ENCODE measurements around the gene HEATR5A. TPM values are rescaled to one million over a fixed set of nuclear protein-coding genes. Genes with fewer than 3 reads are reported as not detected.

The HEATR5A gene
- total and polyA plus RNA-seq, 2 experiments from 2014 or later: 25.8 to 32.5 TPM

DNA sequence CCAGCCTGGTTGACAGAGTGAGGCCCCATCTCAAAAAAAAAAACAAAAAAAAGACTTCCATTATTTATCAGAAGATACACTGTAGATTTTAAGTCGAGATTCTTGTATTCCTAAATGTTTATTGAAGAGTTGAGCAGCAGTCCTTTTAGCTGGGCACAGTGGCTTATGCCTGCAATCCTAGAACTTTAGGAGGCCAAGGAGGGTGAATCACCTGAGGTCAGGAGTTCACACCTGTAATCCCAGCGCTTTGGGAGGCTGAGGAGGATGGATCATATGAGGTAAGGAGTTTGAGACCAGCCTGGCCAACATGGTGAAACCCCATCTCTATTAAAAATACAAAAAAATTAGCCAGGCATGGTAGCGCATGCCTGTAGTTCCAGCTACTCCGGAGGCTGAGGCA, 57.6 kb downstream of the HEATR5A start:
- Histone ChIP-seq H3K9me2 (ENCODE audit: insufficient read depth) (no peaks in the 10 kb centered on the region), H2AFZ (no peak overlapping the region), H3K4me1 (ENCODE audit: insufficient read depth) (no peaks in the 10 kb centered on the region), H3K27me3 (ENCODE audit: insufficient read depth) (no peaks in the 10 kb centered on the region), H4K20me1 (replicated peaks; ENCODE audit: insufficient read depth) (no peaks in the 10 kb centered on the region; the same call in 1 of the 2 replicates), H3K79me2 (replicated peaks; ENCODE audit: insufficient read depth) (no peaks in the 10 kb centered on the region), H3K4me2 (no peak overlapping the region), H3K27ac (ENCODE audit: low read depth) (no peak overlapping the region), H3K4me3 (no peak overlapping the region), H3F3A (replicated peaks; ENCODE audit: low read depth) (no peaks in the 10 kb centered on the region), H3K36me3 (ENCODE audit: insufficient read depth) (no peaks in the 10 kb centered on the region)
- Mint-ChIP-seq H3K27me3 (ENCODE audit: insufficient read depth, low read depth, poor library complexity) (no peaks in the 10 kb centered on the region), H3K9me3 (no peaks in the 10 kb centered on the region), H3K27ac (no peak overlapping the region), H3K4me3 (no peak overlapping the region), H3K4me1 (no peaks in the 10 kb centered on the region), H3K36me3 (ENCODE audit: low read depth) (peaks cover 3% of the 10 kb centered on the region; the same call in 2 of the 3 replicates)
- DNase-seq (ENCODE audit: low spot score) (no peak), ATAC-seq (no peak)
- no peak for TF ChIP-seq ZNF331 (CRISPR knock-in tag; IDR thresholded peaks at IDR 0.05; ENCODE audit: low read depth)
- TF ChIP-seq, protein P1, sequence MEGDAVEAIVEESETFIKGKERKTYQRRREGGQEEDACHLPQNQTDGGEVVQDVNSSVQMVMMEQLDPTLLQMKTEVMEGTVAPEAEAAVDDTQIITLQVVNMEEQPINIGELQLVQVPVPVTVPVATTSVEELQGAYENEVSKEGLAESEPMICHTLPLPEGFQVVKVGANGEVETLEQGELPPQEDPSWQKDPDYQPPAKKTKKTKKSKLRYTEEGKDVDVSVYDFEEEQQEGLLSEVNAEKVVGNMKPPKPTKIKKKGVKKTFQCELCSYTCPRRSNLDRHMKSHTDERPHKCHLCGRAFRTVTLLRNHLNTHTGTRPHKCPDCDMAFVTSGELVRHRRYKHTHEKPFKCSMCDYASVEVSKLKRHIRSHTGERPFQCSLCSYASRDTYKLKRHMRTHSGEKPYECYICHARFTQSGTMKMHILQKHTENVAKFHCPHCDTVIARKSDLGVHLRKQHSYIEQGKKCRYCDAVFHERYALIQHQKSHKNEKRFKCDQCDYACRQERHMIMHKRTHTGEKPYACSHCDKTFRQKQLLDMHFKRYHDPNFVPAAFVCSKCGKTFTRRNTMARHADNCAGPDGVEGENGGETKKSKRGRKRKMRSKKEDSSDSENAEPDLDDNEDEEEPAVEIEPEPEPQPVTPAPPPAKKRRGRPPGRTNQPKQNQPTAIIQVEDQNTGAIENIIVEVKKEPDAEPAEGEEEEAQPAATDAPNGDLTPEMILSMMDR (conservative IDR thresholded peaks at IDR 0.05; ENCODE audit: low read depth in 2 of 2): no peak
- no peak for TF ChIP-seq STAT1 (IDR thresholded peaks at IDR 0.05; ENCODE audit: unreplicated experiment)
- no peak for TF ChIP-seq CREB1 (CRISPR knock-in tag; IDR thresholded peaks at IDR 0.05; ENCODE audit: low read depth)
- TF ChIP-seq JUNB (IDR thresholded peaks at IDR 0.05; ENCODE audit: unreplicated experiment): no peak
- no peak for TF ChIP-seq EZH2phosphoT487 (IDR thresholded peaks at IDR 0.05; ENCODE audit: unreplicated experiment)
- TF ChIP-seq ZNF114 (CRISPR knock-in tag; IDR thresholded peaks at IDR 0.05): no peak
- no peak for TF ChIP-seq POLR2AphosphoS5 (IDR thresholded peaks at IDR 0.05; ENCODE audit: low read depth)
- no peak for TF ChIP-seq EZH2 (IDR thresholded peaks at IDR 0.05; ENCODE audit: low read depth, unreplicated experiment)
- TF ChIP-seq REST (IDR thresholded peaks at IDR 0.05; ENCODE audit: unreplicated experiment): no peak
- TF ChIP-seq, protein P2, sequence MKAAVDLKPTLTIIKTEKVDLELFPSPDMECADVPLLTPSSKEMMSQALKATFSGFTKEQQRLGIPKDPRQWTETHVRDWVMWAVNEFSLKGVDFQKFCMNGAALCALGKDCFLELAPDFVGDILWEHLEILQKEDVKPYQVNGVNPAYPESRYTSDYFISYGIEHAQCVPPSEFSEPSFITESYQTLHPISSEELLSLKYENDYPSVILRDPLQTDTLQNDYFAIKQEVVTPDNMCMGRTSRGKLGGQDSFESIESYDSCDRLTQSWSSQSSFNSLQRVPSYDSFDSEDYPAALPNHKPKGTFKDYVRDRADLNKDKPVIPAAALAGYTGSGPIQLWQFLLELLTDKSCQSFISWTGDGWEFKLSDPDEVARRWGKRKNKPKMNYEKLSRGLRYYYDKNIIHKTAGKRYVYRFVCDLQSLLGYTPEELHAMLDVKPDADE (IDR thresholded peaks at IDR 0.05): no peak
- TF ChIP-seq NANOG (IDR thresholded peaks at IDR 0.05; ENCODE audit: borderline replicate concordance): no peak
- TF ChIP-seq ZNF462 (CRISPR knock-in tag; IDR thresholded peaks at IDR 0.05): no peak

Measured in GM23338 (cell line).